Psoas muscle (tissue), 8 donors: ENCODE measurements around the gene OTX1. TPM values are rescaled to one million over a fixed set of nuclear protein-coding genes. Genes with fewer than 3 reads are reported as not detected.

ENCODE experiments used
- ATAC-seq, 4 donors: fragments of 200-7000 bp; cut with Tn5 transposase; one replicate each; pipeline ENCODE4 v1.9.1; 2020; ENCODE audit warnings: moderate library complexity in 3 of 4, mild to moderate bottlenecking in 2 of 4
- DNase-seq, 2 donors: peaks; one replicate each; pipeline ENCODE4 v3.0.0-alpha.2; 2020
- H3K27ac ChIP-seq: fragments of 200-600 bp; one replicate; pipeline ENCODE4 v1.8.0; 2022
- H3K27me3 ChIP-seq, 3 donors: fragments of 200-600 bp in 1 of 3; one replicate each; pipeline versions ENCODE4 v1.6.1 to v1.8.0; 2013 to 2022; ENCODE audit warnings: low read length in 2 of 3, mild to moderate bottlenecking in 2 of 3, moderate library complexity in 1 of 3; ENCODE audit not compliant: insufficient read depth in 3 of 3
- H3K36me3 ChIP-seq, 2 donors: fragments of 200-600 bp in 1 of 2; one replicate each; pipeline versions ENCODE4 v1.6.1 to v1.8.0; 2013 to 2022; ENCODE audit warnings: low read depth in 1 of 2, mild to moderate bottlenecking in 1 of 2, moderate library complexity in 1 of 2; ENCODE audit not compliant: insufficient read depth in 1 of 2
- H3K4me1 ChIP-seq: fragments of 200-600 bp; one replicate; pipeline ENCODE4 v1.8.0; 2022
- H3K4me3 ChIP-seq: fragments of 200-600 bp; one replicate; pipeline ENCODE4 v1.8.0; 2022; ENCODE audit warnings: mild to moderate bottlenecking
- H3K9me3 ChIP-seq: fragments of 200-600 bp; one replicate; pipeline ENCODE4 v1.8.0; 2022
- CTCF ChIP-seq: fragments of 200-600 bp; IDR thresholded peaks from one replicate; pipeline ENCODE4 v1.8.0; 2022; ENCODE audit warnings: antibody characterized with exemption
- WGBS, 3 donors: extraction: QIAGEN DNeasy Blood & Tissue Kit; methylation state at CpG; one replicate each; pipeline versions ENCODE4 v1.1.6 to v1.1.7; 2013; 5-methylcytosine and 5-hydroxymethylcytosine counted together
- intact Hi-C, 2 donors: fragments of 100-400 bp; cut with DNase I; formaldehyde crosslinking; loops; one replicate each; pipeline versions ENCODE4 v1.11.0 to v1.14.2; 2022
- polyA plus RNA-seq, 3 donors: library from polyadenylated mRNA; stranded (reverse); fragments of 200-250 nt; gene quantifications; one replicate each; pipeline ENCODE4 v1.2.3, GENCODE V29; 2013
- total RNA-seq, 4 donors: library from RNA; stranded (reverse); fragmentation: NEBNext Ultra II Directional in 2 of 4; extraction: Animal tissue kit (Norgen Biotek cat#: 25700) in 2 of 4; gene quantifications; one replicate each; pipeline versions ENCODE4 v1.2.1 to v1.2.4, GENCODE V29; 2021 to 2023
- donor health status: healthy with polysubstance abuse.
- donor health status: DM: no; HTN: no; CAD: no; lungs with moderate emphysema.
- donor health status: Bipolar disorder and iron deficiency.
- donor health status: healthy.
- donor health status: DM: yes; HTN: yes; CAD: no.
- donor health status: DM: no; HTN: no; CAD: no.
- donor health status: DM: no; HTN: no; CAD: no.
- donor health status: DM: yes; HTN: yes; CAD: no.

Gene OTX1
- total and polyA plus RNA-seq, 7 donors: not detected

DNA sequence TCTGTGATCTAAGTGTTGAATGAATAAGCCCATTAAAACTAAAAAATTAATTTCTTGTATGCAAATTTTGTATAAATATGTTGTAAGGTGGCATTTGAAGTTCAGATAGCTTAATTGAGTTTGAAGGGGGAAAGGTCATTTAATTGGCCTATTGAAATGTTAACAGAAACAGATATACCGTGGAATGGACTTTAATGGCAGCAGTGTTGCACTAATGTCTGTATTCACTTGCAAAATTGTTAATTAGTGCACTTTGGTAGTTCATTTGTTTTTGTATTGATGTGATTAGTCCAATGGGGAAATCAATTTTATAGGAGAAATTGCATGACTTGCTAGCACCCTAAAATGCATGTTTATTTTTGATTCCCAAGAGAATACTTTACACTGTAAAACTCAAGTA is 41.8 kb upstream of the OTX1 start:
- TF ChIP-seq CTCF: no peak
- DNase-seq: no peak
- Histone ChIP-seq H3K4me1 (no peaks in the 10 kb centered on the region), H3K27me3 (no peaks in the 10 kb centered on the region), H3K9me3 (no peaks in the 10 kb centered on the region), H3K36me3 (no peaks in the 10 kb centered on the region), H3K4me3 (no peak overlapping the region), H3K27ac (no peak overlapping the region)
- intact Hi-C loops: no loop called here
- WGBS, 3 donors: 91 to 97% (median 95%) methylated on average over 1 of the region's 1 CpG
- ATAC-seq: no peak

GRCh38 chr2:63009490-63009889 is 41.1 kb upstream of the OTX1 start:
- TF ChIP-seq CTCF: no peak
- intact Hi-C loops: no loop called here

DNA sequence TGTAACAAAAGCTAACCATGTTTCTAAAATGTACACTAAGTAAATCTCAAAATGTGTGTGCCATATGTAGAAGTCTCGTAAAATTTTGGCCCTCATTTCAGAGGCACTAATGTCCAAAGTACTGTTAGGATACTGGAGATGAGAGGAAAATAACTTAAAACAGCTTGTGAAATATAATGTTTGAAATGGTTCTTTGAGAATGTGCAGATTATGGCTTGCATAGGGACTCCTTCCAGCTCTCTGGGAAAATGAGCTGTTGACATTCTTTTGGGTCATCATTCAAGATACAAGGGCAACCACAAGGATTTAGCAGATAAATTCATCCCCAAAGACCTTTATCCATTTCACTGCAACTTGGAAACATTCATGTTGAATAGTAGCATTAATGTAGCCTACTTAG is 38.1 kb upstream of the OTX1 start:
- Histone ChIP-seq H3K9me3 (no peaks in the 10 kb centered on the region), H3K27ac (no peak overlapping the region), H3K36me3 (no peaks in the 10 kb centered on the region), H3K4me3 (no peak overlapping the region), H3K27me3 (no peaks in the 10 kb centered on the region), H3K4me1 (no peaks in the 10 kb centered on the region)
- DNase-seq (no peak), ATAC-seq (no peak)
- no peak for TF ChIP-seq CTCF
- 96 to 98% (median 98%) methylated on average over 1 of the region's 1 CpG for WGBS, 3 donors
- intact Hi-C loops: no loop called here

More at GRCh38 chr2:63009490-63009889, 41.1 kb upstream of the OTX1 start:
- Histone ChIP-seq H3K4me1 (no peaks in the 10 kb centered on the region), H3K9me3 (no peaks in the 10 kb centered on the region), H3K27ac (no peak overlapping the region), H3K36me3 (no peaks in the 10 kb centered on the region), H3K27me3 (no peaks in the 10 kb centered on the region), H3K4me3 (no peak overlapping the region)
- DNase-seq: no peak
- no peak for ATAC-seq

DNA sequence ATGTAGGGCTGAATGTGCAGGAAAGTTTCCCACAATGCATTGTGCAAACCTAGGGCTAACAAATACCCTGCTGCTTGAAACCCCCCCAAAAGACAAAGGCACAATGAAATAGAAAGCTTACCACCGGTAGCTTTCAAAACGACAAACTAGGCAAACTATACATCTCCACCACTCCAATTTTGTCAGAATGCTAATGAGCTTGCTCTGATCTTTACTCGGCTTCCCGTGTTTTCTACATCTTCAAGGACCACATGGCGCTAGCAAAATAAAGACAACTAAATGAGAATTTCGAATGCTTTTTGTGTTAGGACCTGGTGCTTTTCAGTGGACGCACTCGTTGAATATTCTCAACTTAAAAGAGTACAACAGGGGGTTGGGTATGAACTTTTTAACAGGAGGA is 37.2 kb upstream of the OTX1 start:
- Histone ChIP-seq H3K9me3 (no peaks in the 10 kb centered on the region), H3K27ac (no peak overlapping the region), H3K4me3 (no peak overlapping the region), H3K27me3 (no peaks in the 10 kb centered on the region), H3K36me3 (no peaks in the 10 kb centered on the region), H3K4me1 (no peaks in the 10 kb centered on the region)
- ATAC-seq (no peak), DNase-seq (no peak)
- intact Hi-C loops: no loop called here
- TF ChIP-seq CTCF: no peak
- 87 to 89% (median 88%) methylated on average over 8 of the region's 8 CpGs for WGBS, 3 donors

GRCh38 chr2:63015389-63015788 is 35.2 kb upstream of the OTX1 start:
- DNase-seq (no peak), ATAC-seq (no peak)
- Histone ChIP-seq H3K4me3 (no peak overlapping the region), H3K4me1 (no peaks in the 10 kb centered on the region), H3K9me3 (no peaks in the 10 kb centered on the region), H3K36me3 (no peaks in the 10 kb centered on the region), H3K27ac (no peak overlapping the region), H3K27me3 (no peaks in the 10 kb centered on the region)
- WGBS, 3 donors: 95 to 97% (median 97%) methylated on average over 3 of the region's 3 CpGs
- intact Hi-C loops: no loop called here
- TF ChIP-seq CTCF: no peak
